GM06990 (cell line): ENCODE measurements around the gene POLR3G.

Source experiments
- DNase-seq: peaks from one replicate; pipeline ENCODE4 v3.0.0-alpha.2; 2011; ENCODE audit not compliant: insufficient read length; ENCODE audit errors: extremely low read depth
- H3K27me3 ChIP-seq: replicated peaks from 2 replicates; pipeline ENCODE4 v1.6.0; 2011; ENCODE audit warnings: low read length; ENCODE audit not compliant: control insufficient read depth, insufficient read depth
- H3K36me3 ChIP-seq: 2 replicates; pipeline ENCODE4 v1.5.1; 2011; ENCODE audit warnings: low read length; ENCODE audit not compliant: control insufficient read depth, insufficient read depth
- H3K4me3 ChIP-seq: replicated peaks from 2 replicates; pipeline ENCODE4 v1.5.1; 2011; ENCODE audit warnings: low read depth, mild to moderate bottlenecking, control low read depth, low read length
- CTCF ChIP-seq: IDR thresholded peaks from 2 replicates; pipeline ENCODE4 v1.5.1; 2011; ENCODE audit warnings: low read length, control low read depth, mild to moderate bottlenecking, inconsistent platforms; ENCODE audit not compliant: insufficient read depth, poor library complexity, severe bottlenecking

Gene POLR3G

GRCh38 chr5:90548069-90548593 lies 73.5 kb downstream of the POLR3G start:
- TF ChIP-seq CTCF, result no peak
- H3K36me3 ChIP-seq, result no peaks in the 10 kb centered on the region
- H3K4me3 ChIP-seq, result no peak overlapping the region
- no peaks in the 10 kb centered on the region for H3K27me3 ChIP-seq
- DNase-seq, result no peak

- H3K27me3 ChIP-seq, result no peaks in the 10 kb centered on the region
- DNase-seq, result no peak
- H3K4me3 ChIP-seq, result no peak overlapping the region
- no peaks in the 10 kb centered on the region for H3K36me3 ChIP-seq
- TF ChIP-seq CTCF, result no peak
These were observed 74.6 kb downstream of the POLR3G start for GRCh38 chr5:90549223-90549622.

GRCh38 chr5:90549729-90550275 lies 75.1 kb downstream of the POLR3G start:
- no peak overlapping the region for H3K4me3 ChIP-seq
- no peak for DNase-seq
- TF ChIP-seq CTCF, result no peak
- no peaks in the 10 kb centered on the region for H3K36me3 ChIP-seq
- no peaks in the 10 kb centered on the region for H3K27me3 ChIP-seq

- no peak for TF ChIP-seq CTCF
- H3K27me3 ChIP-seq, result no peaks in the 10 kb centered on the region
- no peak overlapping the region for H3K4me3 ChIP-seq
- DNase-seq, result no peak
- H3K36me3 ChIP-seq, result no peaks in the 10 kb centered on the region
These were observed 76.3 kb downstream of the POLR3G start for GRCh38 chr5:90550963-90551362.

- DNase-seq, result no peak
- Histone ChIP-seq H3K36me3 (no peaks in the 10 kb centered on the region), H3K4me3 (no peak overlapping the region), H3K27me3 (no peaks in the 10 kb centered on the region)
- no peak for TF ChIP-seq CTCF
These were observed 76.7 kb downstream of the POLR3G start for GRCh38 chr5:90551376-90551775.

GRCh38 chr5:90553711-90554110 lies 79.0 kb downstream of the POLR3G start:
- Histone ChIP-seq H3K27me3 (peaks cover 1% of the 10 kb centered on the region), H3K4me3 (no peak overlapping the region), H3K36me3 (no peaks in the 10 kb centered on the region)
- no peak for TF ChIP-seq CTCF
- DNase-seq, result no peak
